ENCODE measurements around the gene RASSF6. TPM values are rescaled to one million over a fixed set of nuclear protein-coding genes. Genes with fewer than 3 reads are reported as not detected.

Gene RASSF6
- total RNA-seq, 1 experiment from 2014 or later: 1.6 TPM

DNA sequence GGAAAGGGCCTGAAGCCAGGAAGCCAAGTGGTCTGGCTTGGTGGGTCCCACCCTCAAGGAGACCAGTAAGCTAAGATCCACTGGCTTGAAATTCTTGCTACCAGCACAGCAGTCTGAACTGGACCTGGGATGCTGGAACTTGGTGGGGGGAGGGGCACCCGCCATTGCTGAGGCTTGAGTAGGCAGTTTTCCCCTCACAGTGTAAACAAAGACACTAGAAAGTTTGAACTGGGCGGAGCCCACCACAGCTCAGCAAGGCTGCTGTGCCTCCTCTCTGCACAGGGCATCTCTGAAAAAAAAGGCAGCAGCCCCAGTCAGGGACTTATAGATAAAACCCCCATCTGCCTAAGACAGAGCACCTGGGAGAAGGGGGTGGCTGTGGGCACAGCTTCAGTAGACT lies 75.6 kb downstream of the RASSF6 start:
- H3K4me1 Mint-ChIP-seq (ENCODE audit: insufficient read depth, unreplicated experiment): no peaks in the 10 kb centered on the region
- H3K4me3 Mint-ChIP-seq (ENCODE audit: unreplicated experiment): no peak overlapping the region
- no TSS peak for BruUV-seq (replicated peaks)
- TF ChIP-seq, protein P1, sequence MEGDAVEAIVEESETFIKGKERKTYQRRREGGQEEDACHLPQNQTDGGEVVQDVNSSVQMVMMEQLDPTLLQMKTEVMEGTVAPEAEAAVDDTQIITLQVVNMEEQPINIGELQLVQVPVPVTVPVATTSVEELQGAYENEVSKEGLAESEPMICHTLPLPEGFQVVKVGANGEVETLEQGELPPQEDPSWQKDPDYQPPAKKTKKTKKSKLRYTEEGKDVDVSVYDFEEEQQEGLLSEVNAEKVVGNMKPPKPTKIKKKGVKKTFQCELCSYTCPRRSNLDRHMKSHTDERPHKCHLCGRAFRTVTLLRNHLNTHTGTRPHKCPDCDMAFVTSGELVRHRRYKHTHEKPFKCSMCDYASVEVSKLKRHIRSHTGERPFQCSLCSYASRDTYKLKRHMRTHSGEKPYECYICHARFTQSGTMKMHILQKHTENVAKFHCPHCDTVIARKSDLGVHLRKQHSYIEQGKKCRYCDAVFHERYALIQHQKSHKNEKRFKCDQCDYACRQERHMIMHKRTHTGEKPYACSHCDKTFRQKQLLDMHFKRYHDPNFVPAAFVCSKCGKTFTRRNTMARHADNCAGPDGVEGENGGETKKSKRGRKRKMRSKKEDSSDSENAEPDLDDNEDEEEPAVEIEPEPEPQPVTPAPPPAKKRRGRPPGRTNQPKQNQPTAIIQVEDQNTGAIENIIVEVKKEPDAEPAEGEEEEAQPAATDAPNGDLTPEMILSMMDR (IDR thresholded peaks at IDR 0.05; ENCODE audit: unreplicated experiment): no peak
- no peaks in the 10 kb centered on the region for H3K9me3 Mint-ChIP-seq (ENCODE audit: unreplicated experiment)
- CTCF ChIA-PET: interaction anchor here (1.0 to 1.2 kb wide), 2 partner anchors 22 to 29 kb away, joined by 3 to 4 read pairs; no protein-coding TSS in a partner anchor
- H3K36me3 Mint-ChIP-seq (ENCODE audit: insufficient read depth, unreplicated experiment): no peaks in the 10 kb centered on the region
- intact Hi-C loops (cut with micrococcal nuclease): no loop called here
- POLR2A ChIA-PET: interaction anchor here (0.8 kb wide), 1 partner anchor 284 kb away, joined by 3 read pairs; no protein-coding TSS in a partner anchor
- no peak for DNase-seq (ENCODE audit: unreplicated experiment)
- no peak overlapping the region for H3K27ac Mint-ChIP-seq (ENCODE audit: low read depth, unreplicated experiment)
- no peaks in the 10 kb centered on the region for H3K27me3 Mint-ChIP-seq (ENCODE audit: insufficient read depth, unreplicated experiment)

DNA sequence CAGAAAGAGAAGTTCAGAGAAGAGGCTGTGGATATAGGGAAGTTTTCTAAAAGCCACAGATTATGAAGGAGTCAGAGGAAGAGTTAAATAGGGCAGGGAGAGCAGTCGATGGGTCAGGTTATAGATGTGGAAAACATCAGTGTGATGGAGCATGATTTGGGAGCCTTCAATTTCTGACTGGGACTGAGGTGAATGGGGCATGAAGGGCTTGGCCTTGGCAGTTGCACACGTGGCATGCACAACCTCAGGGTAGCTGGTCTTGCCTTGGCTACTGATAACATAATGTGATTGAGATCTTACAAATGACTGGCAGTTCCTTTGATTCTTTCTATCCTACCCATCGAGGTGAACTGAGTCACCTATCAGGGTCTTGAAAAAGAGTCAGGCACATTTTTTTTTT lies 79.0 kb downstream of the RASSF6 start:
- intact Hi-C loops (cut with micrococcal nuclease): no loop called here
- no peak for DNase-seq (ENCODE audit: unreplicated experiment)
- Mint-ChIP-seq H3K9me3 (ENCODE audit: unreplicated experiment) (no peaks in the 10 kb centered on the region), H3K4me3 (ENCODE audit: unreplicated experiment) (no peak overlapping the region), H3K4me1 (ENCODE audit: insufficient read depth, unreplicated experiment) (no peaks in the 10 kb centered on the region), H3K27ac (ENCODE audit: low read depth, unreplicated experiment) (no peak overlapping the region), H3K36me3 (ENCODE audit: insufficient read depth, unreplicated experiment) (no peaks in the 10 kb centered on the region), H3K27me3 (ENCODE audit: insufficient read depth, unreplicated experiment) (no peaks in the 10 kb centered on the region)
- ChIA-PET CTCF (no interaction called here), POLR2A (interaction anchor here (0.7 kb wide), 1 partner anchor 431 kb away, joined by 3 read pairs; no protein-coding TSS in a partner anchor)
- TF ChIP-seq, protein P1 (IDR thresholded peaks at IDR 0.05; ENCODE audit: unreplicated experiment): no peak
- no TSS peak for BruUV-seq (replicated peaks)

DNA sequence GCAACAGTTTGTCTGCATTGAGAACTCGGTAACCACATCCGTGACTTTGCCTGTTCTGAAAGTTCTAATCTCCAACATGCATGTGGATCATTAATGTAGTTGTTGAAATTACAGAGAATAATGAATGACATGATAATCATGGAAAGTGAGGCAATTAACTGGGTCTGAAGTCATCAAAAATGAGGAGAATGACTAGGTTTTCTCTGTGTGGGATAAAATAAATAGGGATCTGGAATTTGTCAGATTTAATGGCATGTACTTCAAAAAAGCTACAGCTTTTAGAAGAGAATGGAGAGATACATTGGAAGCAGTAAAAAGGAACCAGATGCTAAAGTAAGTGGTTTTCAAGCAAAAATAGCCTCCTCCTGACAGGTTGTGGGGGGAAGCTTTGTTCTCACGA lies 79.4 kb downstream of the RASSF6 start:
- CTCF ChIA-PET: no interaction called here
- no TSS peak for BruUV-seq (replicated peaks)
- intact Hi-C loops (cut with micrococcal nuclease): no loop called here

DNA sequence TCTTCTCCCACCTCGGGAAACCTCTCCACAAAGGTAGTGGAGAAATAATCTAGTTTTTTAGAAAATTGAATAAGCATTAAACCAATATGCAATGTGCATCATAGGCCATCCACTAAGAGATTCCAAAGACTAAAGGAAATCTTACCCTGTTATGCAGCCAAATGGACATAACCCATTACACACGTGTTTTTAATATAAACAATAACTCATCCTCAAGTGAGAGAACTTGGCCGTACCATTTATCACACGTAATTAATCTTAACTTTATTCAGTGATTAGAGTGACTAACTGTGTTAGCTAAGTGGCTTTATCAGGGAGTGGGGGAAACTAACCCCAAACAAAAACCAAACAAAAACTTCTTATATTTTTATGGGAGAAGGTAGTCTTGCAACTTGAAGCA lies 80.8 kb downstream of the RASSF6 start:
- Mint-ChIP-seq H3K36me3 (ENCODE audit: insufficient read depth, unreplicated experiment) (no peaks in the 10 kb centered on the region), H3K4me3 (ENCODE audit: unreplicated experiment) (no peak overlapping the region), H3K27ac (ENCODE audit: low read depth, unreplicated experiment) (no peak overlapping the region), H3K27me3 (ENCODE audit: insufficient read depth, unreplicated experiment) (no peaks in the 10 kb centered on the region), H3K9me3 (ENCODE audit: unreplicated experiment) (no peaks in the 10 kb centered on the region), H3K4me1 (ENCODE audit: insufficient read depth, unreplicated experiment) (no peaks in the 10 kb centered on the region)
- ChIA-PET CTCF (interaction anchor here (0.6 kb wide), 1 partner anchor 370 kb away, joined by 3 read pairs; no protein-coding TSS in a partner anchor), POLR2A (interaction anchor here (0.6 to 1.1 kb wide), 3 partner anchors 11 to 77 kb away, joined by 3 read pairs; no protein-coding TSS in a partner anchor)
- TF ChIP-seq, protein P1 (IDR thresholded peaks at IDR 0.05; ENCODE audit: unreplicated experiment): no peak
- no peak for DNase-seq (ENCODE audit: unreplicated experiment)
- intact Hi-C loops (cut with micrococcal nuclease): no loop called here
- no TSS peak for BruUV-seq (replicated peaks)

More for the DNA sequence above, 79.4 kb downstream of the RASSF6 start:
- DNase-seq (ENCODE audit: unreplicated experiment): no peak
- TF ChIP-seq, protein P1 (IDR thresholded peaks at IDR 0.05; ENCODE audit: unreplicated experiment): no peak
- Mint-ChIP-seq H3K36me3 (ENCODE audit: insufficient read depth, unreplicated experiment) (no peaks in the 10 kb centered on the region), H3K27ac (ENCODE audit: low read depth, unreplicated experiment) (no peak overlapping the region), H3K4me1 (ENCODE audit: insufficient read depth, unreplicated experiment) (no peaks in the 10 kb centered on the region), H3K4me3 (ENCODE audit: unreplicated experiment) (no peak overlapping the region), H3K9me3 (ENCODE audit: unreplicated experiment) (no peaks in the 10 kb centered on the region), H3K27me3 (ENCODE audit: insufficient read depth, unreplicated experiment) (no peaks in the 10 kb centered on the region)
- POLR2A ChIA-PET: interaction anchor here (0.7 kb wide), 1 partner anchor 431 kb away, joined by 3 read pairs; no protein-coding TSS in a partner anchor
